NCI-H226 (cell line): ENCODE data around the gene CCDC170.
A peak's percentile ranks its signal among the peaks of the same experiment; 100 is the strongest.

Source experiments
- DNase-seq: peaks from one replicate; pipeline ENCODE4 v3.0.0-alpha.2; 2015

CCDC170 gene

GRCh38 chr6:151546941-151547659 is 53.3 kb downstream of the CCDC170 start:
- no peak for DNase-seq

DNA sequence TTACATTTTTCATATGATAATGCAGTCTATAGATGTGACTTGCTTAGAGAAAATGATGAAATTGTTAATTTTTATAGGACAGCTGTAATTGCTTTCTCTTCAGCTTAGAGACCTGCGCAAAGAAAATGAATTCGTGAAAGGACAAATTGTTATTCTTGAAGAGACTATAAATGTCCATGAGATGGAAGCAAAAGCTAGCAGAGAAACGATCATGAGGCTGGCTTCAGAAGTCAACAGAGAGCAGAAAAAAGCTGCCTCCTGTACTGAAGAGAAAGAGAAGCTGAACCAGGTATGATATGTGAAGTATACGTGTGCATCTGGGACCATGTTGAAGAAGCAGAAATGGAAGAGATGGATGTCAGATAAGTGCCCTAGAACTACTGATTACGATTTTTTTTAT is 54.4 kb downstream of the CCDC170 start:
- DNase-seq, result no peak

DNA sequence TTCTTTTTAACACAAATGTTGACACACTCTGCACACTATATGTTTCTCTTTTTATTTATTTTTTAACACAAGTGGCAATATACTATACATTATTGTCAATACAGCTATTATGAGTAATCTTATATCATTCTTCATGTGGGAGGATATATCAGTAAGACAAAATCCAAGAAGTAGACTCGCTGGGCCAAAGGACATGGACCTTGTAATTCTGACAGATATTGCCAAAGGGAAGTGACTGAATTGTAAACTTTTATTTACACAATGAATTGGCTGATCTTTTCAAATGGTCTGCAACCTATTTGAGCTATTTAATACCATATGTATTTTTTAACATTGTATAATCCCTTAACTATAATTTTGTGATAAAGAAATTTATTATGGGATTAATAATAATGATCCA is 56.0 kb downstream of the CCDC170 start:
- DNase-seq, result no peak

DNA sequence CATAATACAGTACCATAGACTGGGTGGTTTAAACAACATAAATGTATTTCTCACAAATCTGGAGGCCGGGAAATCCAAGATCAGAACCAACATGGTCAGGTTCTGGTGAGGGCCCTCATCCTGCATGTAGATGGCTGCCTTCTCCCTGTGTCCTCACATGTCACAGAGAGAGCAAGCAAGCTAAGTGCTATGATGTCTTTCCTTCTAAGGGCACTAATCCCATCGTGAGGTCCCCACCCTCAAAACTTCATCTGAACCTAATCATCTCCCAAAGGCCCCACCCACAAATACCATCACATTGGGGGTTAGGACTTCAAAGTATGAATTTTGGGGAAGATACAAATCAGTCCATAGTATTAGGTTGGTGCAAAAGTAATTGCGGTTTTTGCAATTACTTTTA is 56.8 kb downstream of the CCDC170 start:
- no peak for DNase-seq

DNA sequence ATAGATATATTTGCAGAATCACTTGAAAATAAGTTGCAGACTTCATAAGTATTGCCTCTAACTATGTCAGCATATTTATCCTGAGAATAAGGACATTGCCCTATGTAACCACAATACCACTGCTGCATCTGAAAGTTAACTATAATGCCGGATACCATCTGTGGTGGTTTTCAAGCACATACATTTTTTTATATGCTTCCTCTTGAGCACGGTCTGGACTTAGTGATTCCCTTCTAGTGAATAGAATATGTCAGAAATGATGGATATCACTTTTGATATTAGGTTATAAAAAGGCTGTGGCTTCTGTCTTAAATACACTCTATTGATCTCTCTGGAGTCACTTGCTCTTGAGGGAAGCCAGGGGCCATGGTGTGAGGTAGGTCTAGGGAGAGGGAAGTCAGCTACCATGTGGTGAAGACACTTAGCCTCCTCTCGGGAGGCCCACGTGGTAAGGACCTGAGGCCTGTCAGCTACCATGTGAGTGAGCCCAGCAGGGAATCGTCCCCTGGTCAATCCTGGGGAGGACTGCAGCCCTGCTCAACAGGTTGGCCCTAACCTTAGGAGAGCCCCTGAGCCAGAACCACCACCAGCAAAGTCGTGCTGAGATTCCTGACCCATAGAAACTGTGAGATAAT is 57.5 kb downstream of the CCDC170 start:
- no peak for DNase-seq

GRCh38 chr6:151553416-151554165 is 59.8 kb downstream of the CCDC170 start:
- DNase-seq, result no peak

- no peak for DNase-seq
Measured at GRCh38 chr6:151561238-151561637, 67.4 kb downstream of the CCDC170 start.

DNA sequence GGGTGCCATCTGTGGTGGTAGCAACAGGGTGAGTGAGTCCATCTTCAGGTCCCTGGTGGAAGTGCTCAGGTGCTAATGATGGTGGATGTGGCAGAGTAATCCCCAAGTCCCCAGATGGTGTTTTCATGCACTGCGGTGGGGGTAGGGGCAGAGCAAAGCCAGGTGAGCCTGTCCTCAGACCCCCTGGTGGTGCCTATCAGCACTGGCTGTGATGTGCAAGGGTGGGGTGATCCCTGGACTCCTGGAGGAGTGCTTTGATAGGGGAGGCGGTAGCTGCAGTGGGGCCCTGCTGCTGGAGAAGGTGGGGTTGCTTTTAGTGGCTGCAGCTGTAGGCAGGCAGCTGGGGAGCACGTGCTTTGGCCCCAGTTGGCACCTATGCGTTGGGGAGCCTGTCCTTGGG is 70.8 kb downstream of the CCDC170 start:
- no peak for DNase-seq

DNA sequence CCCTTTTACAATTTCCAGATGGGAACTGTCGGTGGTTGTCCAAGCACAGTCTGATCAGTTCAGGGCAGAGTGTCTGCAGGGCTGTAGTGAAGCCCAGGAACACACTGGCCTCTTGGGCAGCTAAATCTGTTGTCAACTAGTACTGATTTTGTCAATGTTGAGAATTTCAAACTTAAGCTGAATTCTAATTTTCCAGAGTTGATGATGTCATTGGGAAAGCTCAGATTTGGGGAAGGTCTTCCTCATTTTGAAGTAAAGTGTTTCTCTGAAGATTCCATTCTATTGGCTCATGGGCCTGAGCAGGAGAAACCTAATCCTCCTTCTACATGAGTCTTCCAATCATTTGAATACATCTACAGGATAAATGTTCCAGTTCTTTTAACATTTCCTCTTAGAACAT is 72.1 kb downstream of the CCDC170 start:
- no peak for DNase-seq

GRCh38 chr6:151566557-151566956 is 72.7 kb downstream of the CCDC170 start:
- no peak for DNase-seq

DNA sequence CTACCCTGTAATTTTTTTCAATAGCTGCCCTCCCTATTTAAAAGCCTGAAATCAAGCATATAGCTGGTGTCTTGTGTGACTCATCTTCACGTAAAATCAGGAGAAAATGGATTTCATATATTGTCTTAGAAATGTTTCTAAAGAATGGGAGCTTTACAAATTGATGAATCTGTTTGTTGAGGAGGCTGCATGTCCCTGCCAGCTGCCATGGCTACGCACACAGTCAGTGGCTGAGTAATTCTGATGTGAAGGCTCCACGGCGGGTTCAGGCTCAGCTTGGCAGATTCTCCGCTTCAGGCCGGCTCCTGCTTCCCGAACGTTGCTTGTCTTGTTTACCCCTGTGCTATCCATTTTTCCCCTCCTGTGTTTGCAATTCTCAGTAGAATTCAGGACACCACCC is 82.8 kb downstream of the CCDC170 start:
- no peak for DNase-seq

DNA sequence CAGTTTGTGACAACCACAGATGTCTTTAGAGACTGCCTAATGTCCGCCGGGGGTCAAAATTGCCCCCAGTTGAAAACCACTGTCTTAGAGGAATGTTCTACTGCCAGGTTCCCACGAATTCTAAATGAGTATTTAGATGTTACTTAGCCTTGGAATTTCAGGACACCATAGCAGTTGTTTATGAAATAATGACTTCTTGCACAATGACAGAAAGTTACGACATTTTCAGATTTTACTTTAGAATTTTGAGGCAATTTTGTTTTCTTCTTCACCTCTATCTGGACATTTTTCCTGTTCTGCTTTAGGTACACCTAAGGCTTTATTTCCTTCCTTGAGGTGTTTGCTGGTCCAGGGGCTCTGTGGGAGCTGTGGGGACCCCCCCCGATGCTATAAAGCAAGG is 83.4 kb downstream of the CCDC170 start:
- DNase-seq, result no peak

DNA sequence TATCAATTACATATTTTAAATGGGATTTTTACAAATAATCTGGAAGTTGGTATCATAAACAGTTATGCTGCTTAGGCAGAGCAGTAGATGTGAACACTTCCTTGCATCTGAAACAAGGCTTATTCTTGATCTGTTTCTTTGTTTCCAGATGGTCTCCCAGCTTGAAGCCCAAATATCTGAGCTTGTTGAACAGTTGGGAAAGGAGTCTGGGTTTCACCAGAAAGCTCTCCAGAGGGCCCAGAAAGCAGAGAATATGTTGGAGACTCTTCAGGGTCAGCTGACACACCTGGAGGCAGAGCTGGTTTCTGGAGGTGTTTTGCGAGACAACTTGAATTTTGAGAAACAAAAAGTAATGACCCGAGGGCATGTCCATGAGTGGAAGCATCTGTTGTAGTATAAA is 91.9 kb downstream of the CCDC170 start:
- DNase-seq, result no peak

DNA sequence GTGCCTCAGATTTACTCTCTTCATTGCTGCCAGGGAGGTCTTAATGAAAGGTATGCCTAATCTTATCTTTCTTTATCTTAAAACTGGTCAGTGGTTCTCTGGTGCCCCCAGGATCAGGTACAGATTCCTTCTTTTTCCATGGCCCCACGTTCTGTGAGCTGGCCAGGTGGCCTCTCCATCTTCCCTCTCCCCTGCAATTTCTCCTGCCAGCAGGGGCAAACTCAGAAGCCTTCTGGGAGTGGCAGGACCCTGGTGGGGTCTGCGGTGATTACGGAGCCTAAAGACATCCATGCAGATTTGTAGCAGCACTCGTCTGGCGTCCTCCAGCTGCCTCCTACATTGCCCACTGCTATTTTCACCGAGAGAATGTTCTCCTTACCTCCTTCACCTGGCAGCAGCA is 95.8 kb downstream of the CCDC170 start:
- no peak for DNase-seq

GRCh38 chr6:151590742-151591141 is 96.9 kb downstream of the CCDC170 start:
- no peak for DNase-seq

DNA sequence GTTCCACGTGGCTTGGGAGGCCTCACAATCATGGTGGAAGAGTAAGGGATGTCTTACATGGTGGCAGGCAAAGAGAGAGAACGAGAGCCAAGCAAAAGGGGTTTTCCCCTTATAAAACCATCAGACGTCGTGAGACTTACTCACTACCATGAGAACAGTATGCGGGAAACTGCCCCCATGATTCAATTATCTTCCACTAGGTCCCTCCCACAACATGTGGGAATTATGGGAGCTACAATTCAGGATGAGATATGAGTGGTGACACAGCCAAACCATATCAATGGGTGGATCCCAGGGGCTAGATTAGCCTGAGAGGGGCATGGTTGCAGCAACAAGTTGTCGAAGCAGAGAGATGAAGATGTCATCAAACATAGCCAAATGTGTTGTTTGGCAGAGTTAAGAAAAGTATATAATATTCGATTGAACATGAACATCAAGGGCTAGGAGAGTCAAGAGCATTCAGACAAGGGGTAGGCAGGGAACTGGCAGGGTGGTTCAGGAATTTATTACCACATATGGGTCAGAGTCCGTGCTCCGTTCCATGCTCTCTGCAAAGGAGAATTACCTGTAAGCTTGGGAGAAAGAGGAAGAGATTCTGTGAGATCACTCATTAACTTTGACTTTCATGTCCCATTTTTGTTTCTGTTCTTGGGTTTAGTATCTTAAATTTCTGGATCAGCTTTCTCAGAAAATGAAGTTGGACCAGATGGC is 98.8 kb downstream of the CCDC170 start:
- DNase-seq, result no peak

- no peak for DNase-seq
Measured at GRCh38 chr6:151609146-151609902, 115.5 kb downstream of the CCDC170 start.

- DNase-seq, result no peak
Measured at GRCh38 chr6:151610326-151610725, 116.5 kb downstream of the CCDC170 start.

DNA sequence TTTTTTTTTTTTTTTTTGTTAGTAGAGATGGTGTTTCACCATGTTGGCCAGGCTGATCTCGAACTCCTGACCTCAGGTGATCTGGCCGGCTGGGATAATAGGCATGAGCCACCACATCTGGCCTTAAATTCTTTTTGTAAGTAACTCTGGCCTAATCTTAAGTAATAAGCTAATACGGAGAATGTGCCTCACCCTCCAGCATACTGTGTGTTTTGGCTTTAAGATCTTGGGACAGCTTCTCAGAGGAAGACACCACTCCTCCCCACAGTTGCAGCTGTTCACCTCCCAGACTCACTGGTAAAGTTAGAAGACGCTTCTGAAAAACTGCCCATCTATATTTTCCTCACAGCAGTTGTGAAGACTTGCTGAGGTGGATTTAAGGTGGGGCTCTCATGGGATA is 120.8 kb downstream of the CCDC170 start:
- no peak for DNase-seq

DNA sequence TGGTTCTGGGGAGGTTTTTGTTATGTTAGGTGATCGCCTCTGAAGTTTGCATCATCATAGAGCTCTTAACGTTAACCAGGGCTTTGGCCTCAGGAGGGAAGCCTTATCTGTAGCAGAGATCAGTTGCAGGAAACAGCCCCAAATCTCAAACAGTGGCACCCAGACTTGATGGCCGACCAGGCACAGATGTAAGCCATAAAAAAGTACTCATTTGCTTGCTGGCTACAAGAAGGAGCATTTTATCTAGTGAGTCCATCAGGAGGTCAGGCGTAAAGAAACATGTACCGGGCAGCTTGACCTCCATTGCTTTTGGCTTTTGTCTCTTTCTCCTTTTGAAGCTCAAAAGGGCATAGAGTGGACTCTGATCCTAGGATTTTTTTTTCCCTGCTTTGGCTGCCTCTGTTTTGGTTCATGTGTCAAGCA is 122.3 kb downstream of the CCDC170 start:
- DNase-seq, result no peak

DNA sequence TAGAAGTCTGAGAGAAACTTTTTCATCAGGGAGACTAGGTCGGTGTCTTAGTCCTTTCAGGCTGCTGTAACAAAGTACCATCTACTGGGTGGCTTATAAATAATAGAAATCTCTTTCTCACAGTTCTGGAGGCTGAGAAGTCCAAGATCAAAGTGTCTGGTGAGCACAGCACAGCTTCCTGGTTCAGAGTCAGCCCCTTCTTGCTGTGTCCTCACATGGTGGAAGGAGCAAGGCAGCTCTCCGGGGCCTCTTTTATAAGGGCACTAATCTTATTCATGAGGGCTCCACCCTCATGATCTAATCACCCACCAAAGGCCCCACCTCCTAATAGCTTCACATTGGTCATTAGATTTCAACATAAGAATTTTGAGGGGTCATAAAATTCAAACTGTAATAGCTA is 122.8 kb downstream of the CCDC170 start:
- no peak for DNase-seq

DNA sequence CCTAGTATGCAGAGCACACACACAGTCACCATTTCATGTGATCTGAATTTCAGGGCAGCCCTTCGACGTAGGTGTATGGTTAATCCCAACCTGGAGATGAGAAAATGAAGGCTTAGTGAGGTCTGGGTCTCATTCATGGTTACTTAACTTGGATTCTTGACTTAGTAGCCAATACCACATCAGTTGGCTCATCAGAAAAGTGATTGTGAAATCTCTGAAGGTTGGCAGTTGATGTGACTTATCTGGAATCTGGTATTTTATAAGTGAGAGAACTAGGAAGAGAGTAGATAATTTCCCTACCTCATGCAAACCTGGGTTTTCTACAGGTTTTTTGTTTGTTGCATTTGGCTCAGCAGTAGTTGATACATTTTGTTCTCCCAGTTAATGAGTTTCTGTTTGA is 123.7 kb downstream of the CCDC170 start:
- peak; percentile 35 for DNase-seq

DNA sequence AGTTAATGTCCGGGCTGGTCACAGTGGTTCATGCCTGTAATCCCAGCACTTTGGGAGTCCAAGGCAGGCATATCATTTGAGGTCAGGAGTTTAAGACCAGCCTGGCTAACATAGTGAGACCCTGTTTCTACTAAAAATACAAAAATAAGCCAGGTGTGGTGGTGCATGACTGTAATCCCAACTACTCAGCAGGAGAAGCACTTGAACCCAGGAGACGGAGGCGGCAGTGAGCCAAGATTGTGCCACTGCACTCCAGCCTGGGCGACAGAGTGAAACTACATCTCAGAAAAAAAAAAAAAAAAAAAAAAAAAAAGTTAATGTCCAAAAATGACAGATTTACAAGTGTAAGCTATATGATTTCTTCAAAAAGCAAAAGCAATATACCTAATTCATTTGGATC is 124.9 kb downstream of the CCDC170 start:
- DNase-seq, result no peak
